GM23338 (cell line): Measurements from ENCODE around the gene C8G. TPM values are rescaled to one million over a fixed set of nuclear protein-coding genes. Genes with fewer than 3 reads are reported as not detected.

Experiments
- ATAC-seq: fragments of 200-7000 bp; cut with Tn5 transposase; 3 replicates; pipeline ENCODE4 v1.9.1; 2020
- DNase-seq: peaks from one replicate; pipeline ENCODE4 v3.0.0-alpha.2; 2015; ENCODE audit warnings: low spot score
- H2AFZ ChIP-seq: fragments of 200-600 bp; sonication (generic); 2 replicates; pipeline ENCODE4 v1.8.0; 2016; ENCODE audit warnings: antibody characterized with exemption, mild to moderate bottlenecking, moderate library complexity
- H3F3A ChIP-seq: fragments of 200-600 bp; sonication (generic); replicated peaks from 2 replicates; pipeline ENCODE4 v1.8.0; 2017; ENCODE audit warnings: antibody characterized with exemption, mixed run types, low read depth
- H3K27ac ChIP-seq: fragments of 200-600 bp; sonication (generic); 2 replicates; pipeline ENCODE4 v1.6.1; 2016; ENCODE audit warnings: low read depth
- H3K27me3 ChIP-seq: fragments of 200-600 bp; sonication (generic); 2 replicates; pipeline ENCODE4 v1.8.0; 2016; ENCODE audit warnings: mild to moderate bottlenecking, mixed run types, moderate library complexity; ENCODE audit not compliant: insufficient read depth
- H3K36me3 ChIP-seq: fragments of 200-600 bp; sonication (generic); 2 replicates; pipeline ENCODE4 v1.8.0; 2016; ENCODE audit warnings: mild to moderate bottlenecking; ENCODE audit not compliant: insufficient read depth
- H3K4me1 ChIP-seq: fragments of 200-600 bp; sonication (generic); 2 replicates; pipeline ENCODE4 v1.8.0; 2016; ENCODE audit warnings: mild to moderate bottlenecking, moderate library complexity; ENCODE audit not compliant: insufficient read depth
- H3K4me2 ChIP-seq: fragments of 200-600 bp; sonication (generic); 2 replicates; pipeline ENCODE4 v1.7.1; 2017; ENCODE audit warnings: mixed run types
- H3K4me3 ChIP-seq: fragments of 200-600 bp; sonication (generic); 2 replicates; pipeline ENCODE4 v1.6.1; 2016; ENCODE audit warnings: mixed run types
- H3K79me2 ChIP-seq: fragments of 200-600 bp; sonication (generic); replicated peaks from 2 replicates; pipeline ENCODE4 v1.8.0; 2017; ENCODE audit warnings: mild to moderate bottlenecking; ENCODE audit not compliant: insufficient read depth
- H3K9me2 ChIP-seq: fragments of 200-600 bp; sonication (generic); 2 replicates; pipeline ENCODE4 v1.8.0; 2017; ENCODE audit not compliant: insufficient read depth
- H4K20me1 ChIP-seq: fragments of 200-600 bp; sonication (generic); replicated peaks from 2 replicates; pipeline ENCODE4 v1.8.0; 2017; ENCODE audit warnings: mild to moderate bottlenecking; ENCODE audit not compliant: insufficient read depth
- H3K27ac Mint-ChIP-seq: 2 replicates; pipeline ENCODE4 v1.8.0; 2020; ENCODE audit warnings: inconsistent platforms, mild to moderate bottlenecking, moderate library complexity, mixed read lengths
- H3K27me3 Mint-ChIP-seq: 3 replicates; pipeline ENCODE4 v1.8.0; 2022; ENCODE audit warnings: low read depth, mild to moderate bottlenecking, moderate library complexity, mixed read lengths, inconsistent platforms; ENCODE audit not compliant: insufficient read depth, poor library complexity
- H3K36me3 Mint-ChIP-seq: 3 replicates; pipeline ENCODE4 v1.8.0; 2021; ENCODE audit warnings: low read depth, mild to moderate bottlenecking, inconsistent platforms, moderate library complexity, mixed read lengths
- H3K4me1 Mint-ChIP-seq: 3 replicates; pipeline ENCODE4 v1.8.0; 2020; ENCODE audit warnings: mild to moderate bottlenecking, inconsistent platforms, mixed read lengths
- H3K4me3 Mint-ChIP-seq: 3 replicates; pipeline ENCODE4 v1.8.0; 2021; ENCODE audit warnings: moderate library complexity, mild to moderate bottlenecking, inconsistent platforms, mixed read lengths
- H3K9me3 Mint-ChIP-seq: 3 replicates; pipeline ENCODE4 v1.8.0; 2020; ENCODE audit warnings: moderate library complexity, mild to moderate bottlenecking, inconsistent platforms, mixed read lengths
- CREB1 ChIP-seq: fragments of 250-450 bp; sonication (Bioruptor Pico); IDR thresholded peaks from 2 replicates; pipeline ENCODE4 v1.5.0; 2020; ENCODE audit warnings: low read depth, mild to moderate bottlenecking, moderate library complexity
- EZH2 ChIP-seq: fragments of 200-600 bp; sonication (generic); IDR thresholded peaks from one replicate; pipeline ENCODE4 v1.8.0; 2017; ENCODE audit warnings: antibody characterized with exemption, mild to moderate bottlenecking, low read depth; ENCODE audit not compliant: unreplicated experiment
- EZH2phosphoT487 ChIP-seq: fragments of 200-600 bp; sonication (generic); IDR thresholded peaks from one replicate; pipeline ENCODE4 v1.8.1; 2018; ENCODE audit warnings: antibody characterized with exemption; ENCODE audit not compliant: unreplicated experiment
- JUNB ChIP-seq: IDR thresholded peaks from one replicate; pipeline ENCODE4 v1.6.1; 2016; ENCODE audit warnings: antibody characterized with exemption; ENCODE audit not compliant: unreplicated experiment
- STAT1 ChIP-seq: IDR thresholded peaks from one replicate; pipeline ENCODE4 v1.6.1; 2016; ENCODE audit warnings: antibody characterized with exemption; ENCODE audit not compliant: unreplicated experiment
- ZNF114 ChIP-seq: fragments of 250-450 bp; sonication (Bioruptor Pico); IDR thresholded peaks from 2 replicates; pipeline ENCODE4 v1.5.0; 2020; ENCODE audit warnings: mild to moderate bottlenecking, moderate library complexity
- polyA plus RNA-seq: library from polyadenylated mRNA; unstranded; fragments of >200 nt; fragmentation: Nextera tagmentation; extraction: Ambion mirVana; gene quantifications from 2 replicates; pipeline ENCODE4 v1.2.1, GENCODE V29; 2016
- total RNA-seq: library from RNA; depleted of rRNA; stranded (reverse); fragments of >200 nt; shearing (Covaris generic); gene quantifications from 2 replicates; pipeline ENCODE4 v1.2.3, GENCODE V29; 2014
- TF ChIP-seq, protein P1 (sequence below): IDR thresholded peaks from one replicate; pipeline ENCODE4 v1.6.1; 2018; ENCODE audit warnings: antibody characterized with exemption; ENCODE audit not compliant: unreplicated experiment
- TF ChIP-seq, protein P2 (sequence below): IDR thresholded peaks from 2 replicates; pipeline ENCODE4 v1.6.1; 2016; ENCODE audit warnings: antibody characterized with exemption
- TF ChIP-seq, protein P3 (sequence below), 2 experiments: fragments of 200-600 bp in 1 of 2; sonication (generic) in 1 of 2; conservative IDR thresholded peaks; 2 replicates each; pipeline versions ENCODE4 v1.5.1 to v1.6.1; 2016 to 2017; ENCODE audit warnings: antibody characterized with exemption in 2 of 2, low read depth in 2 of 2, mild to moderate bottlenecking in 2 of 2, moderate library complexity in 1 of 2
- TF ChIP-seq, protein P4 (sequence below): fragments of 250-450 bp; sonication (Bioruptor Pico); IDR thresholded peaks from 2 replicates; pipeline ENCODE4 v1.5.0; 2020; ENCODE audit warnings: mild to moderate bottlenecking, moderate library complexity

The C8G gene
- total and polyA plus RNA-seq, 2 experiments from 2014 or later, result not detected

DNA sequence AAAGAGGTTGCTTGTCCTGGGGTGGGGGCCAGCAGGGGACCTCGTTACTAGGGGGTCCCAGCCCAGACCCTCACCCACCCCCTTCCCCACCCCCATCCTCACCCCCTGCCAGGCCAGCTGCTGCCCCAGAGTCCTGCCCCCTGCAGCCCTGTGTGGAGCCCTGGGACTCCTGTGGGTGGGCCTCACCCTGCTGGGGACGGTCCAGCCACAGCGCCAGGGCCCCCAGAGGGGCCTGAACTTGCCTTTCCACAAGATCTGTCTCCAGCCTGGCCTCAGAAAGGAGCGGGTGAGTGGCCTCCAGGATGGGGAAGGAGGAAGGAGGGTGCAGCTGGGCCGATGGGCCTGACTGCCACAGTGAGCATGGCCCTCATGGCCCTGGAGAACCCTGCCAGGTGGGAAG, 24.7 kb downstream of the C8G start:
- Mint-ChIP-seq H3K27ac (no peak overlapping the region), H3K9me3 (no peaks in the 10 kb centered on the region; the same call in 2 of the 3 replicates), H3K27me3 (peaks cover 5% of the 10 kb centered on the region), H3K4me3 (no peak overlapping the region), H3K36me3 (no peaks in the 10 kb centered on the region), H3K4me1 (peaks cover 9% of the 10 kb centered on the region)
- Histone ChIP-seq H3F3A (no peaks in the 10 kb centered on the region), H3K79me2 (no peaks in the 10 kb centered on the region), H2AFZ (no peak overlapping the region), H3K4me1 (peaks cover 9% of the 10 kb centered on the region), H4K20me1 (no peaks in the 10 kb centered on the region), H3K27me3 (no peaks in the 10 kb centered on the region), H3K9me2 (no peaks in the 10 kb centered on the region), H3K27ac (no peak overlapping the region), H3K36me3 (no peaks in the 10 kb centered on the region), H3K4me3 (no peak overlapping the region), H3K4me2 (no peak overlapping the region)
- TF ChIP-seq EZH2, result no peak
- no peak for ATAC-seq
- DNase-seq, result no peak

DNA sequence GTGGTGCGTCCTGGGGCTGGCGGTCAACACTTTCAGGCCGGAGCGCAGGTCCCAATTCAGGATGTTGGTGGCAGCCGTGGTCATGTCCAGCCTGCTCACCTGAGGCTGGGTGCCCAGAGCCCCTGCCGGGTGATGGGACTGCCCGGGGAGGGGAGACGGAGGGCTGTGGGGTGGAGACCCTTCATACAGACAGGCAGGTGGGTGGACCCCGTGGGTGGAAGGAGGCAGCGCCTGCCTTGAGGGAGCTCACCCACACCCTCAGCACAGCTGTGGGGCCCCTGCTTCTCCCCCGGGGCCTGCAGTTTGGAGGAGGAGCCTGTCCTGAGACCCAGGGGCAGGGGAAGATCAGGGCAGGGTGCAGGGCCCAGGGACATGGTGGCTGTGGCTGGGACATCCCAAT, 25.3 kb downstream of the C8G start:
- Histone ChIP-seq H3K79me2 (no peaks in the 10 kb centered on the region), H3K4me3 (no peak overlapping the region), H3K9me2 (no peaks in the 10 kb centered on the region), H2AFZ (no peak overlapping the region), H3K27ac (no peak overlapping the region), H3K4me2 (no peak overlapping the region), H3K36me3 (no peaks in the 10 kb centered on the region), H3K4me1 (peaks cover 9% of the 10 kb centered on the region), H3K27me3 (no peaks in the 10 kb centered on the region), H4K20me1 (no peaks in the 10 kb centered on the region), H3F3A (no peaks in the 10 kb centered on the region)
- Mint-ChIP-seq H3K4me1 (peaks cover 9% of the 10 kb centered on the region), H3K27ac (no peak overlapping the region), H3K4me3 (no peak overlapping the region), H3K27me3 (peaks cover 5% of the 10 kb centered on the region), H3K9me3 (no peaks in the 10 kb centered on the region; the same call in 2 of the 3 replicates), H3K36me3 (no peaks in the 10 kb centered on the region)
- DNase-seq (no peak), ATAC-seq (no peak)
- no peak for TF ChIP-seq CREB1 (CRISPR knock-in tag)
- TF ChIP-seq, protein P1, sequence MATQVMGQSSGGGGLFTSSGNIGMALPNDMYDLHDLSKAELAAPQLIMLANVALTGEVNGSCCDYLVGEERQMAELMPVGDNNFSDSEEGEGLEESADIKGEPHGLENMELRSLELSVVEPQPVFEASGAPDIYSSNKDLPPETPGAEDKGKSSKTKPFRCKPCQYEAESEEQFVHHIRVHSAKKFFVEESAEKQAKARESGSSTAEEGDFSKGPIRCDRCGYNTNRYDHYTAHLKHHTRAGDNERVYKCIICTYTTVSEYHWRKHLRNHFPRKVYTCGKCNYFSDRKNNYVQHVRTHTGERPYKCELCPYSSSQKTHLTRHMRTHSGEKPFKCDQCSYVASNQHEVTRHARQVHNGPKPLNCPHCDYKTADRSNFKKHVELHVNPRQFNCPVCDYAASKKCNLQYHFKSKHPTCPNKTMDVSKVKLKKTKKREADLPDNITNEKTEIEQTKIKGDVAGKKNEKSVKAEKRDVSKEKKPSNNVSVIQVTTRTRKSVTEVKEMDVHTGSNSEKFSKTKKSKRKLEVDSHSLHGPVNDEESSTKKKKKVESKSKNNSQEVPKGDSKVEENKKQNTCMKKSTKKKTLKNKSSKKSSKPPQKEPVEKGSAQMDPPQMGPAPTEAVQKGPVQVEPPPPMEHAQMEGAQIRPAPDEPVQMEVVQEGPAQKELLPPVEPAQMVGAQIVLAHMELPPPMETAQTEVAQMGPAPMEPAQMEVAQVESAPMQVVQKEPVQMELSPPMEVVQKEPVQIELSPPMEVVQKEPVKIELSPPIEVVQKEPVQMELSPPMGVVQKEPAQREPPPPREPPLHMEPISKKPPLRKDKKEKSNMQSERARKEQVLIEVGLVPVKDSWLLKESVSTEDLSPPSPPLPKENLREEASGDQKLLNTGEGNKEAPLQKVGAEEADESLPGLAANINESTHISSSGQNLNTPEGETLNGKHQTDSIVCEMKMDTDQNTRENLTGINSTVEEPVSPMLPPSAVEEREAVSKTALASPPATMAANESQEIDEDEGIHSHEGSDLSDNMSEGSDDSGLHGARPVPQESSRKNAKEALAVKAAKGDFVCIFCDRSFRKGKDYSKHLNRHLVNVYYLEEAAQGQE, result no peak
- TF ChIP-seq EZH2, result no peak
- no peak for TF ChIP-seq EZH2phosphoT487
- TF ChIP-seq, protein P2, sequence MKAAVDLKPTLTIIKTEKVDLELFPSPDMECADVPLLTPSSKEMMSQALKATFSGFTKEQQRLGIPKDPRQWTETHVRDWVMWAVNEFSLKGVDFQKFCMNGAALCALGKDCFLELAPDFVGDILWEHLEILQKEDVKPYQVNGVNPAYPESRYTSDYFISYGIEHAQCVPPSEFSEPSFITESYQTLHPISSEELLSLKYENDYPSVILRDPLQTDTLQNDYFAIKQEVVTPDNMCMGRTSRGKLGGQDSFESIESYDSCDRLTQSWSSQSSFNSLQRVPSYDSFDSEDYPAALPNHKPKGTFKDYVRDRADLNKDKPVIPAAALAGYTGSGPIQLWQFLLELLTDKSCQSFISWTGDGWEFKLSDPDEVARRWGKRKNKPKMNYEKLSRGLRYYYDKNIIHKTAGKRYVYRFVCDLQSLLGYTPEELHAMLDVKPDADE, result no peak
- TF ChIP-seq, protein P3, sequence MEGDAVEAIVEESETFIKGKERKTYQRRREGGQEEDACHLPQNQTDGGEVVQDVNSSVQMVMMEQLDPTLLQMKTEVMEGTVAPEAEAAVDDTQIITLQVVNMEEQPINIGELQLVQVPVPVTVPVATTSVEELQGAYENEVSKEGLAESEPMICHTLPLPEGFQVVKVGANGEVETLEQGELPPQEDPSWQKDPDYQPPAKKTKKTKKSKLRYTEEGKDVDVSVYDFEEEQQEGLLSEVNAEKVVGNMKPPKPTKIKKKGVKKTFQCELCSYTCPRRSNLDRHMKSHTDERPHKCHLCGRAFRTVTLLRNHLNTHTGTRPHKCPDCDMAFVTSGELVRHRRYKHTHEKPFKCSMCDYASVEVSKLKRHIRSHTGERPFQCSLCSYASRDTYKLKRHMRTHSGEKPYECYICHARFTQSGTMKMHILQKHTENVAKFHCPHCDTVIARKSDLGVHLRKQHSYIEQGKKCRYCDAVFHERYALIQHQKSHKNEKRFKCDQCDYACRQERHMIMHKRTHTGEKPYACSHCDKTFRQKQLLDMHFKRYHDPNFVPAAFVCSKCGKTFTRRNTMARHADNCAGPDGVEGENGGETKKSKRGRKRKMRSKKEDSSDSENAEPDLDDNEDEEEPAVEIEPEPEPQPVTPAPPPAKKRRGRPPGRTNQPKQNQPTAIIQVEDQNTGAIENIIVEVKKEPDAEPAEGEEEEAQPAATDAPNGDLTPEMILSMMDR (conservative IDR thresholded peaks at IDR 0.05; ENCODE audit: low read depth in 2 of 2), result no peak
- no peak for TF ChIP-seq ZNF114 (CRISPR knock-in tag)
- TF ChIP-seq JUNB, result no peak
- TF ChIP-seq STAT1, result no peak
- TF ChIP-seq, protein P4, sequence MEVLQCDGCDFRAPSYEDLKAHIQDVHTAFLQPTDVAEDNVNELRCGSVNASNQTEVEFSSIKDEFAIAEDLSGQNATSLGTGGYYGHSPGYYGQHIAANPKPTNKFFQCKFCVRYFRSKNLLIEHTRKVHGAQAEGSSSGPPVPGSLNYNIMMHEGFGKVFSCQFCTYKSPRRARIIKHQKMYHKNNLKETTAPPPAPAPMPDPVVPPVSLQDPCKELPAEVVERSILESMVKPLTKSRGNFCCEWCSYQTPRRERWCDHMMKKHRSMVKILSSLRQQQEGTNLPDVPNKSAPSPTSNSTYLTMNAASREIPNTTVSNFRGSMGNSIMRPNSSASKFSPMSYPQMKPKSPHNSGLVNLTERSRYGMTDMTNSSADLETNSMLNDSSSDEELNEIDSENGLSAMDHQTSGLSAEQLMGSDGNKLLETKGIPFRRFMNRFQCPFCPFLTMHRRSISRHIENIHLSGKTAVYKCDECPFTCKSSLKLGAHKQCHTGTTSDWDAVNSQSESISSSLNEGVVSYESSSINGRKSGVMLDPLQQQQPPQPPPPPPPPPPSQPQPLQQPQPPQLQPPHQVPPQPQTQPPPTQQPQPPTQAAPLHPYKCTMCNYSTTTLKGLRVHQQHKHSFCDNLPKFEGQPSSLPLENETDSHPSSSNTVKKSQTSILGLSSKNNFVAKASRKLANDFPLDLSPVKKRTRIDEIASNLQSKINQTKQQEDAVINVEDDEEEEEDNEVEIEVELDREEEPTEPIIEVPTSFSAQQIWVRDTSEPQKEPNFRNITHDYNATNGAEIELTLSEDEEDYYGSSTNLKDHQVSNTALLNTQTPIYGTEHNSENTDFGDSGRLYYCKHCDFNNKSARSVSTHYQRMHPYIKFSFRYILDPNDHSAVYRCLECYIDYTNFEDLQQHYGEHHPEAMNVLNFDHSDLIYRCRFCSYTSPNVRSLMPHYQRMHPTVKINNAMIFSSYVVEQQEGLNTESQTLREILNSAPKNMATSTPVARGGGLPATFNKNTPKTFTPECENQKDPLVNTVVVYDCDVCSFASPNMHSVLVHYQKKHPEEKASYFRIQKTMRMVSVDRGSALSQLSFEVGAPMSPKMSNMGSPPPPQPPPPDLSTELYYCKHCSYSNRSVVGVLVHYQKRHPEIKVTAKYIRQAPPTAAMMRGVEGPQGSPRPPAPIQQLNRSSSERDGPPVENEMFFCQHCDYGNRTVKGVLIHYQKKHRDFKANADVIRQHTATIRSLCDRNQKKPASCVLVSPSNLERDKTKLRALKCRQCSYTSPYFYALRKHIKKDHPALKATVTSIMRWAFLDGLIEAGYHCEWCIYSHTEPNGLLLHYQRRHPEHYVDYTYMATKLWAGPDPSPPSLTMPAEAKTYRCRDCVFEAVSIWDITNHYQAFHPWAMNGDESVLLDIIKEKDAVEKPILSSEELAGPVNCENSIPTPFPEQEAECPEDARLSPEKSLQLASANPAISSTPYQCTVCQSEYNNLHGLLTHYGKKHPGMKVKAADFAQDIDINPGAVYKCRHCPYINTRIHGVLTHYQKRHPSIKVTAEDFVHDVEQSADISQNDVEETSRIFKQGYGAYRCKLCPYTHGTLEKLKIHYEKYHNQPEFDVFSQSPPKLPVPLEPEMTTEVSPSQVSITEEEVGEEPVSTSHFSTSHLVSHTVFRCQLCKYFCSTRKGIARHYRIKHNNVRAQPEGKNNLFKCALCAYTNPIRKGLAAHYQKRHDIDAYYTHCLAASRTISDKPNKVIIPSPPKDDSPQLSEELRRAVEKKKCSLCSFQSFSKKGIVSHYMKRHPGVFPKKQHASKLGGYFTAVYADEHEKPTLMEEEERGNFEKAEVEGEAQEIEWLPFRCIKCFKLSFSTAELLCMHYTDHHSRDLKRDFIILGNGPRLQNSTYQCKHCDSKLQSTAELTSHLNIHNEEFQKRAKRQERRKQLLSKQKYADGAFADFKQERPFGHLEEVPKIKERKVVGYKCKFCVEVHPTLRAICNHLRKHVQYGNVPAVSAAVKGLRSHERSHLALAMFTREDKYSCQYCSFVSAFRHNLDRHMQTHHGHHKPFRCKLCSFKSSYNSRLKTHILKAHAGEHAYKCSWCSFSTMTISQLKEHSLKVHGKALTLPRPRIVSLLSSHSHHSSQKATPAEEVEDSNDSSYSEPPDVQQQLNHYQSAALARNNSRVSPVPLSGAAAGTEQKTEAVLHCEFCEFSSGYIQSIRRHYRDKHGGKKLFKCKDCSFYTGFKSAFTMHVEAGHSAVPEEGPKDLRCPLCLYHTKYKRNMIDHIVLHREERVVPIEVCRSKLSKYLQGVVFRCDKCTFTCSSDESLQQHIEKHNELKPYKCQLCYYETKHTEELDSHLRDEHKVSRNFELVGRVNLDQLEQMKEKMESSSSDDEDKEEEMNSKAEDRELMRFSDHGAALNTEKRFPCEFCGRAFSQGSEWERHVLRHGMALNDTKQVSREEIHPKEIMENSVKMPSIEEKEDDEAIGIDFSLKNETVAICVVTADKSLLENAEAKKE, result no peak
